Raji (cell line): ENCODE results near the gene NFE2L1.

Source experiments
- POLR2A ChIP-seq: IDR thresholded peaks from 2 replicates; pipeline ENCODE4 v1.6.1; 2011; ENCODE audit warnings: low read depth, low read length, control low read depth; ENCODE audit not compliant: insufficient read depth

NFE2L1 gene

DNA sequence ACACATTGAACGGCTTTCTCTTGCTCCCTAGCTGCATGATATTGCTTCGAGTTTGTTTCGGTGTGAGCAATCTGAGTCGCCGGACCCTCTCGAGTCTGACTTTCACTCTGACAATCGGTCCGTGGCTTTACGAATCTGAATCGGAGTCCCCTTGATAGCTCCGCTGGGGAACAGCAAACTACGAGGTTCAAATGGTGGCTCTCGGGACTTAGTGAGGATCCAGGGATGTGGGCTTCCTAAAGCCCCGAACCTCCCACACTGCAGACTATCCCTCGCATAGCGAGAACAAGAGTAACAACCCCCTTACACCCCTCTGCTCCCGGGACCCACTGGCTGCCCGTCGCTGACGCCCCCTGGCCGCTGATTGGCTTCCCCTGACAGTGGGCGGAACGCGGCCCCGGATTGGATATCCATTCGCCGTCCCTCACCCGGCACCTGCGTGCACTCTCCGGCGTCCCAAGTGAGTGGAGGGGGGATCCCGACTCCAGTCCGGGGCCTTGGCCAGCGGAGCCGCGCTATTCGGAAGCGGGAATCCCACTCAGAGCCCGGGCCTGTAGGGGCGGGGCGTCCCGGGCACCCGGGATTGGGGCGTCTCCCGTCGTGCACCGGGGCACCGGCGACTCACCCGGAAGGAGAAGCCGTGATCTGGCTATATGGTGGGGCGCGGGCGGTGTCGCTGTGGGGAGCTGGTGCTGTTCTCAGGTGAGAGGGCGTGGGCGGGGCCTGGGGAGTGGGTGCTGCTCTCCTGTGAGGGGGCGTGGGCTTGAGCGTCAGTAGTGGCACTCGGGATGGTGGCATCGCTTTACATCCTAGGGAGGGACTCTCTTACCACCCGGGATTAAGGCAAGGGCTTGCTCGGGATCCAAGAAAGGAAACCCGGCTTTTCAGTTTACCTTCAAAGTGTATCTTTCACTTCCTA is 59.2 kb downstream of the NFE2L1 start, which contains the start of gene SNX11:
SNX11 (plus strand) TSS at position 630 of the 919 bp plus-strand sequence. CDS start 4,278 bp downstream, outside the sequence.
- TF ChIP-seq POLR2A: peak; percentile 81

DNA sequence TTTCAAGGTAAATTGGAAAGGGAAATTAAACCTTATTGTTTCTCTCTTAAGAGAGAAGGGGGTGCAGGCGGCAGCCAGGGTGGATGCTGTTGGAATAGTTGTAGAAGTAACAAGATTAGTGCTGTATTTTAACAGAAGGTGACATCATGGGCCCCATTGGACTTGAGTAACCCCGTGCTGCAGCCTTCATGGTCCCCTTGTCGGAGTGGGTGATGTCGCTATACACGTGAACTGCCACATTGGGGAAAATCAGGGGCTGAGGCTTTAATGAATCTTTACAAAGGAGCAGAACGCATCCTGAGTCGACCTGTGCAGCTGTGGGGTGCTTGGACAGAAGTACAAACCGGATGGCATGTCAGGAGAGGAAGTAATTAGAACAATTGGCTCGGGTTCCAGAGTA is 62.6 kb downstream of the NFE2L1 start:
- TF ChIP-seq POLR2A: no peak
